GM23248 (cell line): ENCODE measurements around the gene CAPN14. TPM values are rescaled to one million over a fixed set of nuclear protein-coding genes. Genes with fewer than 3 reads are reported as not detected.

Experiments
- DNase-seq: peaks from one replicate; pipeline ENCODE4 v3.0.0-alpha.2; 2015
- H2AFZ ChIP-seq: fragments of 200-600 bp; sonication (generic); 2 replicates; pipeline ENCODE4 v1.6.1; 2016; ENCODE audit warnings: antibody characterized with exemption
- H3F3A ChIP-seq: fragments of 200-600 bp; sonication (generic); 2 replicates; pipeline ENCODE4 v1.6.1; 2016; ENCODE audit warnings: mild to moderate bottlenecking, antibody characterized with exemption, mixed run types; ENCODE audit not compliant: insufficient read depth
- H3K27ac ChIP-seq: fragments of 200-600 bp; sonication (generic); 2 replicates; pipeline ENCODE4 v1.5.1; 2016; ENCODE audit warnings: mild to moderate bottlenecking
- H3K27me3 ChIP-seq: fragments of 200-600 bp; sonication (generic); replicated peaks from 2 replicates; pipeline ENCODE4 v1.6.1; 2016; ENCODE audit warnings: mild to moderate bottlenecking; ENCODE audit not compliant: insufficient read depth
- H3K36me3 ChIP-seq: fragments of 200-600 bp; sonication (generic); 2 replicates; pipeline ENCODE4 v1.6.1; 2016; ENCODE audit warnings: low read depth, mild to moderate bottlenecking
- H3K4me1 ChIP-seq: fragments of 200-600 bp; sonication (generic); 2 replicates; pipeline ENCODE4 v1.6.1; 2016; ENCODE audit warnings: mild to moderate bottlenecking; ENCODE audit not compliant: insufficient read depth
- H3K4me2 ChIP-seq: fragments of 200-600 bp; sonication (generic); one replicate; pipeline ENCODE4 v1.6.1; 2016; ENCODE audit warnings: mild to moderate bottlenecking; ENCODE audit not compliant: unreplicated experiment
- H3K4me3 ChIP-seq: fragments of 200-600 bp; sonication (generic); 2 replicates; pipeline ENCODE4 v1.5.1; 2016; ENCODE audit warnings: mild to moderate bottlenecking
- H3K79me2 ChIP-seq: fragments of 200-600 bp; sonication (generic); 2 replicates; pipeline ENCODE4 v1.6.1; 2016; ENCODE audit warnings: mild to moderate bottlenecking; ENCODE audit not compliant: insufficient read depth
- H3K9ac ChIP-seq: fragments of 200-600 bp; sonication (generic); 2 replicates; pipeline ENCODE4 v1.6.1; 2016; ENCODE audit warnings: mild to moderate bottlenecking
- H3K9me2 ChIP-seq: fragments of 200-600 bp; sonication (generic); 2 replicates; pipeline ENCODE4 v1.6.1; 2016; ENCODE audit warnings: mixed run types, mild to moderate bottlenecking, moderate library complexity; ENCODE audit not compliant: insufficient read depth
- H3K9me3 ChIP-seq: fragments of 200-600 bp; sonication (generic); one replicate; pipeline ENCODE4 v1.6.1; 2017; ENCODE audit warnings: low read depth
- H4K20me1 ChIP-seq: fragments of 200-600 bp; sonication (generic); 2 replicates; pipeline ENCODE4 v1.6.0; 2016; ENCODE audit not compliant: insufficient read depth
- EZH2 ChIP-seq: fragments of 200-600 bp; sonication (generic); IDR thresholded peaks from 2 replicates; pipeline ENCODE4 v1.6.1; 2018; ENCODE audit warnings: antibody characterized with exemption, mild to moderate bottlenecking; ENCODE audit not compliant: insufficient read depth, poor library complexity, severe bottlenecking
- EZH2phosphoT487 ChIP-seq: fragments of 200-600 bp; sonication (generic); IDR thresholded peaks from 2 replicates; pipeline ENCODE4 v1.6.1; 2018; ENCODE audit warnings: antibody characterized with exemption, moderate library complexity, mild to moderate bottlenecking, low read depth; ENCODE audit not compliant: insufficient read depth
- WGBS, 2 experiments: methylation state at CpG; one replicate each; pipeline ENCODE4 v1.1.6; 2015 to 2017; ENCODE audit warnings: low lambda C conversion rate in 2 of 2, low coverage in 1 of 2; ENCODE audit errors: missing lambda C conversion rate in 2 of 2; 5-methylcytosine and 5-hydroxymethylcytosine counted together
- in situ Hi-C: fragments of 300-500 bp; cut with MboI; formaldehyde crosslinking; loops from 2 replicates; pipeline ENCODE4 v1.15.0; 2020
- polyA plus RNA-seq: library from polyadenylated mRNA; unstranded; fragments of >200 nt; fragmentation: Nextera tagmentation; extraction: Ambion mirVana; gene quantifications from 2 replicates; pipeline ENCODE4 v1.2.1, GENCODE V29; 2016
- total RNA-seq: library from RNA; depleted of rRNA; stranded (reverse); fragments of >200 nt; shearing (Covaris generic); gene quantifications from 2 replicates; pipeline ENCODE4 v1.2.3, GENCODE V29; 2014

CAPN14 gene
- total and polyA plus RNA-seq, 2 experiments from 2014 or later: 0.11 TPM; not detected in 1

DNA sequence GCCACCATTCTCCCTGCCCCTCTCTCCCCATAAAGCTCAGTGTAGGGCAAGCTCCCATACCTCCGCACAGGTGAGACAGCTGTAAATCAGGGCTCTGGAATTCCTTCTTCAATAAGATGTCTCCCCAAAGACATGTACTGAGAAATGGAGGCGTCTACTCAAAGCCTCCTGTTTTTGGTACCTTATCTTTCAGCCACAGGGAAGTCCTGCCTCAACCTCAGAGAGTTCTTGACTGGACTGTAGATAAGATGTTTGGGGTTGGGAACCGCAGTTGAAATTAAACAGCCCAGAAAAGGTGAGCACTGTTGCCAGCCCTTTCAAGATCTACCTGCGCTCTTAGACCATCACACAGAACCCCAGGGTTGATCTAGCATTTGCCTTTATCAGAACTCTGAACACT lies 77.6 kb downstream of the CAPN14 start:
- H3K9ac ChIP-seq: no peak overlapping the region
- no peaks in the 10 kb centered on the region for H3F3A ChIP-seq
- no peaks in the 10 kb centered on the region for H3K4me1 ChIP-seq
- WGBS, 2 experiments: 93 to 99% methylated on average over 4 of the region's 4 CpGs
- in situ Hi-C loops: no loop called here
- no peak overlapping the region for H2AFZ ChIP-seq
- H3K9me3 ChIP-seq: no peaks in the 10 kb centered on the region
- no peak overlapping the region for H3K4me3 ChIP-seq
- no peak overlapping the region for H3K27ac ChIP-seq
- H4K20me1 ChIP-seq: no peaks in the 10 kb centered on the region
- H3K79me2 ChIP-seq: no peaks in the 10 kb centered on the region
- no peak overlapping the region for H3K4me2 ChIP-seq
- TF ChIP-seq EZH2phosphoT487 (no peak), EZH2 (no peak)
- H3K9me2 ChIP-seq: no peaks in the 10 kb centered on the region
- DNase-seq: no peak
- H3K36me3 ChIP-seq: no peaks in the 10 kb centered on the region
- peaks cover 28% of the 10 kb centered on the region for H3K27me3 ChIP-seq

DNA sequence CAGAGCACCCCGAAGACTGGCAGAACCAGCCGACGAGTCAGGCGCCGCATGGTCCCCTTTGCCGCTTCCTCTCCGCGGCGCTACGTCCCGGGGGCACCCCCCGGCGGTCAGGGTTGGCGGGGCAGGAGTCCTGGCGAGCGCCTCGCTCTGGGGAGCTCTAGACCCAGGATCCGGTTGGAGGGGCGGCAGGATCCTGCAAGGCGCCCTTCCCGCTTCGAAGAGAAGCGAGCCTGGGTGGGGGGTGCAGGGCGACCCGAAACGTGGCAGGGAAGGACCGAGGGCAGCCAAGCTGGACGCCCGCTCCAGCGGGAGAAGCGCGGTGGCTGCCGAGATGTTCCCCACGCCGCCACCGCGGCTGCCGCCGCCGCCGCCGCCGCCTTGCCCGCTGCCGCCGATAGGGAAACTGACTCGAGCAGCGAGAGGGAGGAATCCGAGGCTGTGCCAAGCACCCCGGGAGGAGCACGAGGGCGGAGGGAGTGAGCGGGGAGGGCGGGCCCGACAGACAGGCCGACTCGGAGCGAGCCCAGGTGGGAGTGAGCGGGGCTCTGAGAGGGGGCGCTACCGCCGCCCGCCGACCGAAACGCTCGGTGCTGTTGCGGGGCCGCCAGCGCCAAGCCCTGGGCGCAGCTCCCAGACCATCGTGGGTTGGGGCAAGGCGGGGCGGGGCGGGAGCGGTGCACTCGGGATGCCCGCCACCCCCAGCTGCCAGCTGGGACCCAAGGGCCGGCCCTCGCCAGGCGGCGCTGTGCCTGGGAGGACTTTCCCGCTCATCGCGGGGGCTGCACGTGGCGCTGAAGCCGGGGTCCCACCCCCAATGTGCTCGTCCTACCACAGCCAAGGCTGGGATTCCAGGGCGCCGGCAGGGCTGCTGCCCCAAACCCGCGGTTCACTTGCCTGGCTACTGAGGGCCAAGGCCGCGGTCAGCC lies 79.0 kb downstream of the CAPN14 start, which contains the start of gene GALNT14:
Gene GALNT14, minus strand, starts transcription at position 404 of the 926 bp plus-strand sequence. Its CDS starts 354 bp downstream, at position 50.
- 4 to 5% methylated on average over 56 to 91 of the region's 95 CpGs for WGBS, 2 experiments
- H3K4me3 ChIP-seq: peak within 1 kb of the TSS; percentile 78
- peaks cover 22% of the 10 kb centered on the region for H3K27me3 ChIP-seq
- no peaks in the 10 kb centered on the region for H3F3A ChIP-seq
- DNase-seq: peak; percentile 82
- TF ChIP-seq EZH2 (no peak), EZH2phosphoT487 (no peak)
- H4K20me1 ChIP-seq: no peaks in the 10 kb centered on the region
- peak within 1 kb of the TSS; percentile 86 for H2AFZ ChIP-seq
- no peaks in the 10 kb centered on the region for H3K9me3 ChIP-seq
- peak within 1 kb of the TSS; percentile 82 for H3K4me2 ChIP-seq
- no peaks in the 10 kb centered on the region for H3K36me3 ChIP-seq
- H3K4me1 ChIP-seq: no peaks in the 10 kb centered on the region
- no peaks in the 10 kb centered on the region for H3K9me2 ChIP-seq
- no peaks in the 10 kb centered on the region for H3K79me2 ChIP-seq
- in situ Hi-C loops: no loop called here
- H3K9ac ChIP-seq: peak within 1 kb of the TSS; percentile 42
- H3K27ac ChIP-seq: no peak within 1 kb of the TSS

DNA sequence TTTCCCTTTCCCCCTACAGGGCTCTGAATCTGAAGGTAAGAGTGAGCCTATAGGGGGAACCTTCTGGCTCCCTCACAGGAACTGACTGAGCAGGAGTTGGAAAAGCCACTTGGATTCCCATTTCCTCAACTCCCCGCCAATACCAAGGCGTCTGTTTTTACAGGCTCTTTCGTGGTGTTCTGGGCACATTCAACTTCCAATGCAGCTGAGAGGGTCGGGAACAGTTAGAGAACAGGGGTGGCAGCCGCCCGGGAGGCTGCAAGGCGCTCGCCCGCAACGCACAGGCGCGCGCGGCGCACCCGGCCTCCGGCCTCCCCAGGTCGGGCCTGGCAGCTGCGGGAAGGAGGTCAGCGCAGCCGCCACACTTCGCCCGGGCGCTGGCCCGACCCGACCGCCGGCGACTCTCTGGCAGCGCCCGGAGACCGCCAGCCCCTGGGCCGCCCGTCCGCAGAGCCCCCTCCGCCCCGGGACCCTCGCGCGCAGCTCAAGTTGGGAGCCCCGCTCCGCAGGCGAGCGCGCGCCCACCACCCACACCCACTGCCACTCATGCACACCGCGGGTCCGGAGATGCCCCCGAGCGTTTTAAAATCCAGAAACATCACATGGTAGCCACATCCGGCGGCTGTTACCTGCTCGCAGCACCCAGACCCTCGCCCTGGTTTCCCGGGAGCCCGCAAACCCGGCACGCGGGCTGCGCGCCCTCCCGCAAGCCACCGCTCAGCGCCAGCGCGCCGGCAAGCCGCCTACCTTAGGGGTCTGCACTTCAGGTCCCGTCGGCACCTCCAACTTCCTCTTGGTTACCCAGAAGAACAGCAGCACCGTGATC lies 79.9 kb downstream of the CAPN14 start:
- Histone ChIP-seq H3F3A (no peaks in the 10 kb centered on the region), H3K79me2 (no peaks in the 10 kb centered on the region), H3K9me2 (no peaks in the 10 kb centered on the region), H3K9ac (peak overlapping the region; percentile 42), H3K36me3 (no peaks in the 10 kb centered on the region), H3K27me3 (peaks cover 22% of the 10 kb centered on the region; the same call in 1 of the 2 replicates), H3K27ac (no peak overlapping the region), H3K9me3 (no peaks in the 10 kb centered on the region), H3K4me1 (no peaks in the 10 kb centered on the region), H4K20me1 (no peaks in the 10 kb centered on the region), H2AFZ (peak overlapping the region; percentile 86), H3K4me3 (peak overlapping the region; percentile 78), H3K4me2 (peak overlapping the region; percentile 82)
- no peak for TF ChIP-seq EZH2phosphoT487
- TF ChIP-seq EZH2: peak; percentile 15
- in situ Hi-C loops: no loop called here
- WGBS, 2 experiments: 4% methylated on average over 54 to 55 of the region's 72 CpGs
- DNase-seq: peak; percentile 47

DNA sequence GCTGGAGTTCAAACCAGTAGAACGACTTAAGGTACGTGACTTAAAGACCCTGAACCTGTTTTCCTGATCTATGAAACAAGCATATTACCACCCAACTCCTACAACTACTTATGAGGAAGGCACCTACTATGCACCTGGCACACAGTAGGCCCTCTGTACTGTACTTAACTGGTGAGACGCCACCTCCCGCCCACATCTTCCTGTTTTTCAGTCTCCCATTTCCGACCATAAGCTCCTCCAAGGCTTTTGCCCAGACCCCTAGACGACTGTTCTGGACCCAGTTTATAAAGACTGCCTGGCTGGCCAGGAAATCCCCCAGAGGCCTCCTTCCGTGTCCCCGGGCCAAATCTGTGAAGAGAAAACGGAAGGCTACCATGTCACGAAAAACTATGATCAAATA lies 80.6 kb downstream of the CAPN14 start:
- Histone ChIP-seq H3K9me2 (no peaks in the 10 kb centered on the region), H3K9me3 (no peaks in the 10 kb centered on the region), H3K27ac (no peak overlapping the region), H3K9ac (no peak overlapping the region), H3K36me3 (no peaks in the 10 kb centered on the region), H3F3A (no peaks in the 10 kb centered on the region), H3K27me3 (peaks cover 20% of the 10 kb centered on the region; the same call in 1 of the 2 replicates), H3K4me2 (peak overlapping the region; percentile 82), H4K20me1 (no peaks in the 10 kb centered on the region), H3K4me3 (peak overlapping the region; percentile 78; the same call in 1 of the 2 replicates), H3K4me1 (no peaks in the 10 kb centered on the region), H3K79me2 (no peaks in the 10 kb centered on the region), H2AFZ (peak overlapping the region; percentile 86; the same call in 1 of the 2 replicates)
- no peak for DNase-seq
- WGBS, 2 experiments: 62 to 64% methylated on average over 10 of the region's 10 CpGs
- in situ Hi-C loops: no loop called here
- TF ChIP-seq EZH2phosphoT487 (no peak), EZH2 (peak; percentile 3)
